OCI-LY1 (cell line): ENCODE measurements around the gene TRPV2.

Source experiments
- H2AFZ ChIP-seq: fragments of 200-600 bp; sonication (generic), shearing (Covaris generic); 2 replicates; pipeline ENCODE4 v1.6.0; 2014; ENCODE audit warnings: antibody characterized with exemption, mild to moderate bottlenecking, low read length
- H3F3A ChIP-seq: fragments of 200-600 bp; sonication (generic), shearing (Covaris generic); 2 replicates; pipeline ENCODE4 v1.6.0; 2014; ENCODE audit warnings: mild to moderate bottlenecking, antibody characterized with exemption, low read length, moderate library complexity; ENCODE audit not compliant: insufficient read depth
- H3K27ac ChIP-seq: fragments of 200-600 bp; sonication (generic); 2 replicates; pipeline ENCODE4 v1.5.1; 2014; ENCODE audit warnings: low read length, mixed run types, mild to moderate bottlenecking, low read depth; ENCODE audit not compliant: poor library complexity, severe bottlenecking
- H3K27me3 ChIP-seq: fragments of 200-600 bp; sonication (generic); 2 replicates; pipeline ENCODE4 v1.6.0; 2014; ENCODE audit warnings: antibody characterized with exemption, mild to moderate bottlenecking, low read length, moderate library complexity; ENCODE audit not compliant: insufficient read depth
- H3K36me3 ChIP-seq: fragments of 200-600 bp; sonication (generic); 2 replicates; pipeline ENCODE4 v1.6.1; 2014; ENCODE audit warnings: mild to moderate bottlenecking, antibody characterized with exemption, low read length, moderate library complexity, mixed read lengths; ENCODE audit not compliant: insufficient read depth
- H3K4me1 ChIP-seq: fragments of 200-600 bp; sonication (generic); 2 replicates; pipeline ENCODE4 v1.5.1; 2014; ENCODE audit warnings: mild to moderate bottlenecking, low read length, moderate library complexity; ENCODE audit not compliant: insufficient read depth, severe bottlenecking
- H3K4me2 ChIP-seq: fragments of 200-600 bp; sonication (generic), shearing (Covaris generic); 2 replicates; pipeline ENCODE4 v1.6.1; 2014; ENCODE audit warnings: low read length
- H3K4me3 ChIP-seq: fragments of 200-600 bp; sonication (generic); 2 replicates; pipeline ENCODE4 v1.5.1; 2014; ENCODE audit warnings: low read length, low read depth, mild to moderate bottlenecking, mixed read lengths; ENCODE audit not compliant: poor library complexity, severe bottlenecking
- H3K79me2 ChIP-seq: fragments of 200-600 bp; shearing (Covaris generic); 2 replicates; pipeline ENCODE4 v1.6.1; 2016; ENCODE audit warnings: mixed run types, low read length, mixed read lengths; ENCODE audit not compliant: insufficient read depth
- H3K9ac ChIP-seq: fragments of 200-600 bp; sonication (generic), shearing (Covaris generic); 2 replicates; pipeline ENCODE4 v1.6.1; 2014; ENCODE audit warnings: mild to moderate bottlenecking, low read length, mixed read lengths
- H3K9me2 ChIP-seq: fragments of 200-600 bp; sonication (generic), shearing (Covaris generic); 2 replicates; pipeline ENCODE4 v1.6.1; 2014; ENCODE audit warnings: low read depth, mild to moderate bottlenecking, low read length, mixed read lengths
- H3K9me3 ChIP-seq: fragments of 200-600 bp; shearing (Covaris generic); 2 replicates; pipeline ENCODE4 v1.6.1; 2014; ENCODE audit warnings: low read length, mixed read lengths
- H4K20me1 ChIP-seq: fragments of 200-600 bp; sonication (generic), shearing (Covaris generic); 2 replicates; pipeline ENCODE4 v1.6.0; 2016; ENCODE audit warnings: mild to moderate bottlenecking, low read length; ENCODE audit not compliant: insufficient read depth
- CTCF ChIP-seq: fragments of 200-600 bp; sonication (generic), shearing (Covaris generic); IDR thresholded peaks from 2 replicates; pipeline ENCODE4 v1.5.1; 2017; ENCODE audit warnings: mild to moderate bottlenecking, antibody characterized with exemption, low read length, moderate library complexity, mixed read lengths
- EZH2 ChIP-seq: fragments of 200-600 bp; sonication (generic), shearing (Covaris generic); IDR thresholded peaks from 2 replicates; pipeline ENCODE4 v1.8.0; 2017; ENCODE audit warnings: borderline replicate concordance, mixed run types, mild to moderate bottlenecking, antibody characterized with exemption, low read length, moderate library complexity, mixed read lengths

The TRPV2 gene

GRCh38 chr17:16484445-16485175 lies 69.2 kb downstream of the TRPV2 start:
- Histone ChIP-seq H3K4me2 (no peak overlapping the region), H3F3A (no peaks in the 10 kb centered on the region), H3K27ac (no peak overlapping the region), H3K9me2 (no peaks in the 10 kb centered on the region), H3K9me3 (no peaks in the 10 kb centered on the region), H2AFZ (no peak overlapping the region), H3K79me2 (no peaks in the 10 kb centered on the region), H3K36me3 (no peaks in the 10 kb centered on the region), H3K27me3 (peaks cover 12% of the 10 kb centered on the region; the same call in 1 of the 2 replicates), H3K4me3 (no peak overlapping the region), H4K20me1 (no peaks in the 10 kb centered on the region), H3K4me1 (no peaks in the 10 kb centered on the region), H3K9ac (no peak overlapping the region)
- TF ChIP-seq CTCF (no peak), EZH2 (no peak)
